Suppressor macrophage (primary cell): ENCODE data around the gene MYOD1.

ENCODE experiments used
- DNase-seq, 4 experiments: peaks; one replicate each; pipeline ENCODE4 v3.0.0-alpha.2; 2020 to 2022

Gene MYOD1

DNA sequence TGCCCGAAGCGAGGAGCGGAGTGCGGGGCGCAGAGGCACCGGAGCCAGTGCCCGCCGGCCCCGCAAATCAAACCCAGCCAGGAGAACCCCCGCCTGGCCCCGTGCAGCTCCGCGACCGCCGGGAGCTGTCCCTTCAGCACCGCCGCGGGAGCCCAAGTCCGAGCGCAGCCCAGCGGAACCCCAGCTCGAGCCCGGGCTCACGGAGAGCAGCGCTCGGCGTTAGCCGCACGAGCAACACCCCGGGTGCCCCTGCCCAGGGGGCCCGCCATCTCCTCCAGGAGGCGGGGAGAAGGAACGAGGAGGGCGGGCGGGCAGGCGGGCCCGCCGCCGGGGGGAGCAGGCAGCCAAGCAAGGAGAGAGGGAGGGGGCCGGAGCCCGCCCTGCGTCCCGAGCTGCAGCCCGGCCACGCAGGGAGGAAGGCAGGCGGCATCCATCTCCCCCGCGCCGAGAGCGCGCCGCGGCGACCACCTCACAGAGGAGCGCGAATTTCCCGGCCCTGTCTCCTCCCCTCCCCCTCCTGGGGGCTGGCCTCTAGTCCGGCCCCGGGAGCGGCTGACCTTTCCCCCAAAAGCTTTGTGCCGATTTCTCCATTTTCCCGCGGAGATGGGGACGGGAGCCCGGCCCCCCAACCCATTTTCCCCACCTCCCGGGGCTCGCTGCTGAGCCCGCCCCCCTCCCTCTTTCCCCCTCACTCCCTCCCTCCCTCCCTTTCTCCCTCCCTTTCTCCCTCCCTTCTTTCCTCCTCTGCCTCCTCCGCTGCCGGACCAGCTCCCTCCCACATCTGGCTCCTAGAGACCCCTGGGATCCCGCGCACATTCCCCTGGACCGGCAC is 15.8 kb downstream of the MYOD1 start:
- peak; percentile 57 to 83 (median 66) for DNase-seq

DNA sequence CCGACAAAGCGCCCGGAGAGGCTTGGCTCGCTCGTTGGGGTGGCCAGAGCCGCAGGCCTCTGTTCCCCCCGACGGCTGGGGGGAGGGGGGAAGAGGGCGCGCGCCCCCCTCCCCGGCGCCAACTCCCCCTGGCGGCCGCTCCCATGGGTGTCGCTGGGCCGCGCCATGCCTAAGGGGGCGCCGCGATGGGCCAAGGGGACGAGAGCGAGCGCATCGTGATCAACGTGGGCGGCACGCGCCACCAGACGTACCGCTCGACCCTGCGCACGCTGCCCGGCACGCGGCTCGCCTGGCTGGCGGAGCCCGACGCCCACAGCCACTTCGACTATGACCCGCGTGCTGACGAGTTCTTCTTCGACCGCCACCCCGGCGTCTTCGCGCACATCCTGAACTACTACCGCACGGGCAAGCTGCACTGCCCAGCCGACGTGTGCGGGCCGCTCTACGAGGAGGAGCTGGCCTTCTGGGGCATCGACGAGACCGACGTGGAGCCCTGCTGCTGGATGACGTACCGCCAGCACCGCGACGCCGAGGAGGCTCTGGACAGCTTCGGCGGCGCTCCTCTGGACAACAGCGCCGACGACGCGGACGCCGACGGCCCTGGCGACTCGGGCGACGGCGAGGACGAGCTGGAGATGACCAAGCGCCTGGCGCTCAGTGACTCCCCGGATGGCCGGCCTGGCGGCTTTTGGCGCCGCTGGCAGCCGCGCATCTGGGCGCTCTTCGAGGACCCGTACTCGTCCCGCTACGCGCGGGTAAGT is 16.6 kb downstream of the MYOD1 start:
- no peak for DNase-seq

- no peak for DNase-seq
Observed at GRCh38 chr11:17736579-17736893, 17.2 kb downstream of the MYOD1 start.

DNA sequence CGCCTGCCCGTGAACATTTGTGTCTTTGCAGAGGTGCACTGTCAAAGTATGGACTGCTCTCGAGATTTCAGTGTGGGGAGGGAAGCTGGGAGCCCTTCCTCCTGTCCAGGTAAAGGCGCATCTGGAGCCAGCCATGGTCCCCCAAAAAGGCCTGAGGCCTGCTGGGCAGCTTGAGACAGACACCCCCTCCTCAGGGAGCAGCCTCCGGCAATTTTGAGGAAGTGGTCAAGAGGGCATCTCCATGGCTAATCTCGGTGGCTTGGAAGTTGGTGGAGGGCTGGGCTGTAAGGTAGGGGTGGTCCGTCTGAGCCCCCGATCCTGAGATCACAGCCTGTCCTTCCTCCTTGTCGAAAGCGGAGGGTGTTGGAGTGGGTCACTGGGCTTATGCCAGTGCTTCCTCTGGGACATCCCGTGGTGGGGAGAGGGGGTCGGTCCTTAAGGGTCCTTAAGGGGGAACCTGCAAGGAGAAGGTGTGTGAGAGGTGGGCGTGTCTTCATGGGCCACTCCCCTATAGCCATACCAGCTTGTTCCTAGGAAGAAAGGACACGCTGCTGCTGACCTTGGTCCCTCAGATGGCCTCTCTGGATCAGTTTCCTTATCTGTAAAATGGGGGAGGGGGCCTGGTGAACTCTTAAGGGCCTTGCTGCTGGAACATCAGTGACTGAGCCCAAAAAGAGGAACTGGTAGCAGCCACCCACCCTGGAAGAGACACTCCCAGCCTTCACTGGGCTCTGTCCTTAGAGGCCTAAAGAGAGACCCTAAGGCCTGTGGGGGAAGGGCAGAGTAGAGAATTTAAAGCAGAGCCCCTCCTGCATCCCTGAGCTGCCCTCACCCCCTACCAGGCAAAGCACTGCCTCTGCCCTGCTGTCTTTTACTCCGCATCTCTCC is 17.8 kb downstream of the MYOD1 start:
- no peak for DNase-seq

DNA sequence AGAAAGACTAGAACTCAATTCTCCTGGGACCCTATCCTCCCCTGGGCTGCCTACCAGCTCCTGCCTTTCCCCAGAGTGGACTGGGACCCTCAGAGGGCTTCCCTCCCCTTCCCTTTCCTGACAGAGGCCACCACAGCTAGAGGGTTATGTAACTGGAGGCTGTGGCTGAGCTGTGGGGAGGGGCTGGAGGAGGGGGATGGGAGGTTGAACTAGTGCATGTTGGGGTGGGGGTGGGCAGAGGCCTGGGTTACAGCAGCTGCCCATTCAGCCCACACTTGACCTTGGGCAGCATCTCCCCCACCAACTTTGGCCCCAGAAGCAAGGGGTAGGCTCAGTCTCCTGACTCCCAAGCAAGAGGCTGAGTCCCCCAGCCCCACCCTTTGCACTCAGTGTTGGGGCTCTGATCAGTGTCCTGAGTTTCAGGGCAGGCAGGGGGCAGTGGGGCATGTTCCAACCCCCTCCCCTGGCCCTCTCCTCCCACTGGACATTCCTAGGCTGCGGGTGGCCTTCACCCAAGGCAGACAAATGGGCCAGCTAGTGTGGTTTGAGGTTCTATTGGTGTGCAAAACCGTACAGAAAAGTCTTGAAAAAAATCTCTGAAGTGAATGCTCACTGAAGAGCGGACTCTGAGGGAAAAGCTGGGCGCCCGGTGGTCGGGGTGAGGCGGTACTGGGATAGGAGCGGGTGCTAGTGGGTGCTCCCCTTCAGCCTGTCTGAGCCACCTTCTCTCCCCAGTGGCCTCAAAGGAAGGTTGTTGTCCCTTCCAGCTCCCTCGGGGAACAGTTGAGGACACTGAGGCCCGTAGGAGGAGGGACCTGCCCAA is 19.0 kb downstream of the MYOD1 start:
- no peak for DNase-seq

- DNase-seq = no peak
Observed at GRCh38 chr11:17739945-17740338, 20.6 kb downstream of the MYOD1 start.

GRCh38 chr11:17740649-17741235 is 21.4 kb downstream of the MYOD1 start:
- no peak for DNase-seq

GRCh38 chr11:17741487-17741886 is 22.1 kb downstream of the MYOD1 start:
- DNase-seq = no peak

DNA sequence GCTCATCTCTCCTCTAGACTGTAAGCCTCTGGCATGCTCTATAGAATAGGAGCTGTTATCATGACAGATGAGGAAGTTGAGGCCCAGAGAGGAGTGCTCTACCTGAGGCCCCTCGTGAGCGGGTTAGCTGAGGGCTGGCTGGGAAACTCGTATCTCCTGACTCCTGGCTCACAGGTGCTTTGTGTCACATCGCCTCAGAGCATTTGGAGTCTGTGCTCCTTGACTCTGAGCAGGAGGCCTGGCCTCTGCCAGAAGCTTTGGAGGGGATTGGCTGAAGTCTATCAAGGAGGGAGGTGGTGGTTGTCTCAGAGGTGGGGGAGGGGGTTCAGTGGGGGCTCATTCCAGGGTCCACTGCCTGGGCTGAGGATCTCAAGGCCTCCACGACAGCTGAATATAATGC is 22.6 kb downstream of the MYOD1 start:
- no peak for DNase-seq

DNA sequence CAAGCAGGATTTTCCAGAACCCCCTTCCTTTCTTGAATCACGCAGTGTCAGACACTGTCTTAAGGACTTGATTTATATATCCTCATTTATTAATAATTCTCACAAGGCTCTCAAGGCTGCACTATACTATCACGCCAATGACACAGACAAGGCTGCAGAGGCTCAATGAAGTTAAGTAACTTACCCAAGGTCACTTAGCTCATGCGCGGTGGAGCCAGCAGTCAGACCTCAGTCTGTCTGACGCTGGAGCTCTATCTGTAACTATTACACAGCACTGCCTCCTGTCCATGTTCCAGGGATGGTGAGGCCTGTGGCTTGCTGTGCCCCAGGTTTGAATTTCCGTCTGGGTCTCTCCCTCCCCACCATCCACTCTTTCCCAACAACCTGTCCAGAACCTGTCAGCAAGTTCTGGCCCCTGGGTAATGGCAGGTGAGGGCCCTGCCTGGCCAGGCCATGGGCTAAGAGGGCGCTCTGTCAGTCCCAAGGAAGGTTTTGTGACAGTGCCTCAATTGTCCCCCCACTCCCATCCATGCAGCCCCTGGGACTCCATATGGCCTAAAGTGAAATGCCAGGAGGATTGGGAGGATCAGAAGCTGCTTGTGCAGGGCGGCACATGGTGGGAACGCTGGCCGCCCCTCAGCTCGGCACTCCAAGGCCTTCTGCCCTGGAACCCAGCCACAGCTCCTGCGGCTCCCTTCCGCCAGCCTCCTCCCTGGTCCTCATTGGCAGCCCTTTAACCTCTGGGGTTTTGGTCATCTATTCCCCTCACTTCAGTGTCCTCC is 23.8 kb downstream of the MYOD1 start:
- DNase-seq = no peak

DNA sequence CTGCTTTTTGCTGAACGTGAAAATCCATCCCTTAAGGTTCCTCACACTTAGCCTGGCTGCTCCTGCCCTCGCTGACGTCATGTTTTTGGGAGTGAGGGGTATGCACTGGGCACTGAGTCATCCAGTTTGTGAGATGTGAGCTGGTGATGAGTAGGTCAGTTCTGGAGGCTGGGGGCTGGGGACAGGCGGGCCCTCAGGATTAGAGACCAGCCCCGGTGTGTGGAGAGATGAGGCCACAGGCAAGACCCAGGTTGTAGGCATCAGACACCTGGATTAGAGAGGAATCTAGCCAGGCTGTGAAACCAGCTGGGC is 24.4 kb downstream of the MYOD1 start:
- DNase-seq = no peak

GRCh38 chr11:17744151-17744940 is 25.0 kb downstream of the MYOD1 start:
- no peak for DNase-seq

DNA sequence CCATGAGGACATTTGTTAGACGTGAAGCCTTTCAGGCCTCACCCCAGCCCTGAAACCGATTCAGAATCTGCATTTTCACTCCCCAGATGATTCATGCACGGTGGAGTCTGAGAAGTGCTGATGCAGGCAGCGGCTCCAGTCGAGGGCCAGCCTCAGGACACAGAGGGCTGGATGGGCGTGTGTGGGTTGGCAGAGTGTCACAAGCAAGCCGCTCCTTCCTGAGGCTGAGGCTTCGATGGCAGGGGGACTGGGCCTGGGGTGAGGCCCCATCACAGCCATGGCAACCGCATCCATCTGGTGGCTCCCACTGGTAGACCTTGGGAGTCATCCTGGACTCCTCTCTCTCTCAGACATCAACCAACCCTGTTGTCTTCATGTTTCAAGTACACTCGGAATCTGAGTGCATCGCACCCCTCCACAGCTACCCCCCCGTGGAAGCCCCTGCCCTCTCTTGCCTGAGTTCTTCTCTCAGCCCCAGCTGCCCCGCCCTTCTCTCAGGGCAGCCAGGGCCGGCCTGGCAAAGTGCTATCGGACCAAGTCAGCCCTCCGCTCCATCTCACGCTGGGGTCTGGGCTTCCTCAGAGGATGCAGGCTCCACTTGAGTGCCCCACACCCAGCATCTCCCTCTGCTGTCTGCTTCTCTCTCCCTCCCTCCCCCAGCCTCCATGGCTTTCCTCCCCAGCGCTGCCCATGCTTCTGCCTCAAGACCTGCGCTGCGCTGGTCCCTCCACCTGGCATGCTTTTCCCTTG is 25.8 kb downstream of the MYOD1 start:
- no peak for DNase-seq

DNA sequence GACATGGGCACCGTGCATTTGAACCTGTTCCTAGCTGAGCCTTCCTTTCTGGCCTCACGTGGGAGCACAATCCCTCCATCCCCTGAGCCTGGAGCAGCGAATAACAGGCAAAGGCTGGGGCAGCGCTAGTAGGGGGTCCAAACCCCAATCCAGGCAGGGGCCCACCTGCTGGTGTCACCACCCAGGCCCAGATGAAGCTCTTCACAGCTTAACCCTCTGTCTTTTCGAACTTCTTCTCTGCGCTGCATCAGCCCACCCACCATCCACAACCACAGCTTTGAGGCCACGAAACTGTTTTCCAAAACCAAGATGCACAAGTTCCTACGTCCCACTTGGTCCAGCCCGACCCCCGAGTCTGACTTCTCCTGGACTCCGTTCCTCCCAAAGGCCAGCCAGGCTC is 26.7 kb downstream of the MYOD1 start:
- DNase-seq = no peak

DNA sequence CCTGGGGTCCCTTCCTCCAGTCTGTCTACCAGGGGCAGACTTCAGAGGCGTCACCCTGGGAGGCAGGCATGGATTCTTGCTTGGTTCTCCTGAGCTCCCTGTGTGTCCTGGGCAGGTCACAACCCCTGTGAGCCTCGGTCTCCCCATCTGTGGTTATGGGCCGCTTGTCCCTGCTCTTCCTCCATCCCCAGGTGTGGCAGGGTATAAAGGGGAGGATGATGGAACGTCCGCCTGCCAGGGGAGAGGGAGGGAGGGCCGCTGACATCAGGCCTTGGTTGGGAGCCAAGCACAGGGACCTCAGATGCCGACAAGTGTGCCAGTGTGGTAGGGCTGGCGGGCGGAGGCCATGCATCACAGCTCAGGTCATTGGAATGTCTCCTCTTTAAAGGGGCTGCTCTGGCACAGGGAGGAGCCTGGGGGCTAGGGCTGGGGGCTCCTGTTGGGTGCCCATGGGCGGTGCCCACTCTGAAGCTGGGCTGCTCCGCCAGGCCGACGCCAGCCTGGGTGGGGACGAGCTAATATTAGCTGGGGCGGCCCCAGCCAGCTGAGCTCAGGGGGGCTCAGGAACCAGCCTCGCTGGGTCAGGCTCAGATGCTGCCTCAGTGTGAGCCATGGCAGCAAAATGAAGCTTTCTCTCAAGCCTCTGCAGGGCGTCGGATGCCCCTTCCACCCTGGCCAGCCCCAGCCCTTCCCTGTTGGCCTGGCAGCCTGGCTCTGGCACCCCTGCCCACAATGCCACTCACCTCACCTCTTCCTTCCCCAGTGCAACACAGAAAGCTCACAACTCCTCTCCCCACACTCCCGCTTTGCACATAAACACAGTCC is 28.0 kb downstream of the MYOD1 start:
- no peak for DNase-seq

DNA sequence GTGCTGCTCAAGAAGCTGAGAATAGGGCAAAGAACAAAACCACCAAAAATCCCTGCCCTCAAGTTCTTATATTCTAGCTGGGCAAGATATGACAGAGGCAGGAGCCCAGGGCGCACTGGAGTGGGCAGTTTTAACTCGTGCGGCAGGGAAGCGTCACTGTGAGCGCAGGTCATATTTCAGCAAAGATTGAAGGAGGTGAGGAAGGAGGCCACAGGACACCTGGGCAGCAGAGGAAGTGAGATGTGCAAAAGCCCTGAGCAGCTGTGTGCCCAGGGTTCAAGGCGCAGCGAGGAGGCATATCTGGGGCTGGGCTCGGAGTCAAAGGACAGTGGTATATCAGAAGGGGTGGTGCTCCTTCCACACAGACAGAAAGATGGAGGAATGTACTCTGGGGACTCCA is 28.7 kb downstream of the MYOD1 start:
- no peak for DNase-seq

DNA sequence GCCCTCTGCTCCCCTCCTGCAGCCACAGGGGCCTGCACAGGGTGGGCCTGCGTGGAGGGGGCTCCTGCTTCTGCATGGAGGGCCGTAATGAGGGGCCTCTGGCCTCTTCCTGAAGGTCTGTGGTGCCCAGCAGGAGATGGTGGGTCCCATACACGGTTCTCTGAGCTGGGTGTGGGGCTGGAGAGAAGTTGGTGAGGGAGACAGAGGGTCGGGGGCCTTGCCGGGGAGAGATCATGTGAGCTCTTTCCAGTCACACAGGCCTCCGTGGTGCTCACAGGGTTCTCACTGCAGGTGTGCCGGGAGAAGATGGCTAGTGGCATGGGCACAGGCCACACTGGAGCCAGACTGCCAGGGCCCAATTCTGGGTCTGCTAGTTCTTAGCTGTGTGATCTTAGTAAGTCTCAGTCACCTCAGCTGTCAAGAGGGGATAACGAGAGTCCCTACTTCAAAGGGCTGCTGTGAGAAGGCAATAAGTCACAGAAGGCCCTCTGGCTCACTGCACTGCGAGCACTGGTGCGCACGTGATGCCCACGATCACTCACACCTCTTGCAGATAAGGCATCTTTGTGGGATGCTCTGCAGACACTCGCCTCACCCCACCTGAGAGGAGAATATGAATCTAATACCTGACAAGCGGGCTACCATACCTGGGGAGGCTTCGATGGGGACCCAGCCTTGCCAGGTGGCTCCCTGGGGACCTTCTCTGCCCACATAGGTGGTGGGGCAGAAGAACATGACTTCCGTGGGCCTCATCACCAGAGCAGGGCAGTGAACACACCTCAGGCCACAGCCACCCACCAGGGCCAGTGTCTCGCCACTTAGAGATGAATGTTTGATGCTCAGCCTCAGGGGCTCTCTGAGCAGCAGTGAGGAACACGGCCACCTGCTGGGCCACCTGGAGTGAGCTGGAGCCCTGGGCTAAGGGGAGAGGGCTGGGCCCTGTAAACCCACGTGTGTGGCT is 29.7 kb downstream of the MYOD1 start:
- DNase-seq = no peak
